Activated naive CD4-positive, alpha-beta T cell treated with anti-CD3 and anti-CD28 coated beads for 36 hours (primary cell): ENCODE data around the gene PALMD. TPM values are rescaled to one million over a fixed set of nuclear protein-coding genes. Genes with fewer than 3 reads are reported as not detected.

Source experiments
- CTCF ChIA-PET: fragments of 350-600 bp; sonication (Branson Sonifier 250); formaldehyde crosslinking; loops from one replicate; lab custom pipeline; 2021; ENCODE audit warnings: antibody characterized with exemption; lab: Charles Lee
- DNase-seq: peaks from one replicate; pipeline ENCODE4 v3.0.0-alpha.2; 2020
- H3K27ac Mint-ChIP-seq: one replicate; pipeline ENCODE4 v1.8.0; 2021; ENCODE audit warnings: mild to moderate bottlenecking, mixed read lengths
- H3K27me3 Mint-ChIP-seq: one replicate; pipeline ENCODE4 v1.8.0; 2021; ENCODE audit warnings: low read depth, mixed read lengths
- H3K36me3 Mint-ChIP-seq: one replicate; pipeline ENCODE4 v1.8.0; 2021; ENCODE audit warnings: low read depth, mixed read lengths
- H3K4me1 Mint-ChIP-seq: one replicate; pipeline ENCODE4 v1.8.0; 2021; ENCODE audit warnings: low read depth, mixed read lengths
- H3K4me3 Mint-ChIP-seq: one replicate; pipeline ENCODE4 v1.8.0; 2021; ENCODE audit warnings: mild to moderate bottlenecking, moderate library complexity, mixed read lengths
- H3K9me3 Mint-ChIP-seq: one replicate; pipeline ENCODE4 v1.8.0; 2021; ENCODE audit warnings: mixed read lengths
- intact Hi-C: fragments of 100-400 bp; cut with micrococcal nuclease; formaldehyde crosslinking; loops from one replicate; pipeline ENCODE4 v1.15.1; 2023
- total RNA-seq, 2 experiments: library from RNA; stranded (reverse); gene quantifications; one replicate each; pipeline ENCODE4 v1.2.3, GENCODE V29; 2021

Gene PALMD
- total RNA-seq, 2 experiments from 2014 or later: not detected

GRCh38 chr1:99723251-99723650, 77.3 kb downstream of the PALMD start:
- Mint-ChIP-seq H3K27ac (no peak overlapping the region), H3K9me3 (no peaks in the 10 kb centered on the region), H3K4me1 (no peaks in the 10 kb centered on the region), H3K36me3 (no peaks in the 10 kb centered on the region), H3K27me3 (peaks cover 2% of the 10 kb centered on the region), H3K4me3 (no peak overlapping the region)
- no peak for DNase-seq
- intact Hi-C loops: no loop called here
- CTCF ChIA-PET: interaction anchor here (0.6 kb wide), 1 partner anchor 1183 kb away, joined by 3 read pairs; no protein-coding TSS in a partner anchor

- DNase-seq: no peak
- no peaks in the 10 kb centered on the region for H3K4me1 Mint-ChIP-seq
- H3K27me3 Mint-ChIP-seq: peaks cover 2% of the 10 kb centered on the region
- no peak overlapping the region for H3K27ac Mint-ChIP-seq
- intact Hi-C loops: no loop called here
- no peak overlapping the region for H3K4me3 Mint-ChIP-seq
- no peaks in the 10 kb centered on the region for H3K36me3 Mint-ChIP-seq
- CTCF ChIA-PET: no interaction called here
- no peaks in the 10 kb centered on the region for H3K9me3 Mint-ChIP-seq
These were observed 80.1 kb downstream of the PALMD start for GRCh38 chr1:99725996-99726395.

- Mint-ChIP-seq H3K36me3 (no peaks in the 10 kb centered on the region), H3K9me3 (no peaks in the 10 kb centered on the region), H3K27me3 (peaks cover 2% of the 10 kb centered on the region), H3K4me3 (no peak overlapping the region), H3K27ac (no peak overlapping the region), H3K4me1 (no peaks in the 10 kb centered on the region)
- intact Hi-C loops: no loop called here
- CTCF ChIA-PET: no interaction called here
- no peak for DNase-seq
These were observed 80.5 kb downstream of the PALMD start for GRCh38 chr1:99726407-99726806.

GRCh38 chr1:99726818-99727217, 80.9 kb downstream of the PALMD start:
- no peak for DNase-seq
- H3K4me1 Mint-ChIP-seq: no peaks in the 10 kb centered on the region
- no peaks in the 10 kb centered on the region for H3K9me3 Mint-ChIP-seq
- CTCF ChIA-PET: no interaction called here
- H3K36me3 Mint-ChIP-seq: no peaks in the 10 kb centered on the region
- no peak overlapping the region for H3K4me3 Mint-ChIP-seq
- peaks cover 2% of the 10 kb centered on the region for H3K27me3 Mint-ChIP-seq
- no peak overlapping the region for H3K27ac Mint-ChIP-seq
- intact Hi-C loops: no loop called here

GRCh38 chr1:99727575-99728185, 81.8 kb downstream of the PALMD start:
- no peak for DNase-seq
- H3K4me3 Mint-ChIP-seq: no peak overlapping the region
- H3K9me3 Mint-ChIP-seq: no peaks in the 10 kb centered on the region
- H3K4me1 Mint-ChIP-seq: no peaks in the 10 kb centered on the region
- no peaks in the 10 kb centered on the region for H3K36me3 Mint-ChIP-seq
- H3K27me3 Mint-ChIP-seq: peaks cover 2% of the 10 kb centered on the region
- CTCF ChIA-PET: interaction anchor here (1.5 kb wide), 1 partner anchor 11 kb away, joined by 6 read pairs; no protein-coding TSS in a partner anchor
- intact Hi-C loops: no loop called here
- H3K27ac Mint-ChIP-seq: no peak overlapping the region

GRCh38 chr1:99728494-99729235, 82.8 kb downstream of the PALMD start:
- DNase-seq: no peak
- CTCF ChIA-PET: interaction anchor here (0.6 to 1.5 kb wide), 4 partner anchors 10 to 76 kb away, joined by 3 to 6 read pairs (median 4); no protein-coding TSS in a partner anchor
- H3K27ac Mint-ChIP-seq: no peak overlapping the region
- peaks cover 2% of the 10 kb centered on the region for H3K27me3 Mint-ChIP-seq
- intact Hi-C loops: no loop called here
- no peaks in the 10 kb centered on the region for H3K9me3 Mint-ChIP-seq
- H3K36me3 Mint-ChIP-seq: no peaks in the 10 kb centered on the region
- H3K4me1 Mint-ChIP-seq: no peaks in the 10 kb centered on the region
- no peak overlapping the region for H3K4me3 Mint-ChIP-seq

GRCh38 chr1:99731384-99731783, 85.5 kb downstream of the PALMD start:
- Mint-ChIP-seq H3K36me3 (no peaks in the 10 kb centered on the region), H3K4me1 (no peaks in the 10 kb centered on the region), H3K27ac (no peak overlapping the region), H3K9me3 (no peaks in the 10 kb centered on the region), H3K27me3 (peaks cover 2% of the 10 kb centered on the region), H3K4me3 (no peak overlapping the region)
- intact Hi-C loops: no loop called here
- CTCF ChIA-PET: interaction anchor here (1.2 kb wide), 1 partner anchor 9 kb away, joined by 4 read pairs; no protein-coding TSS in a partner anchor
- no peak for DNase-seq

- Mint-ChIP-seq H3K27me3 (no peaks in the 10 kb centered on the region), H3K4me1 (no peaks in the 10 kb centered on the region), H3K9me3 (no peaks in the 10 kb centered on the region), H3K36me3 (no peaks in the 10 kb centered on the region), H3K4me3 (no peak overlapping the region), H3K27ac (no peak overlapping the region)
- CTCF ChIA-PET: no interaction called here
- intact Hi-C loops: no loop called here
- no peak for DNase-seq
These were observed 89.9 kb downstream of the PALMD start for GRCh38 chr1:99735852-99736251.

- no peaks in the 10 kb centered on the region for H3K27me3 Mint-ChIP-seq
- no peak overlapping the region for H3K4me3 Mint-ChIP-seq
- H3K36me3 Mint-ChIP-seq: no peaks in the 10 kb centered on the region
- peak; percentile 9 for DNase-seq
- no peaks in the 10 kb centered on the region for H3K9me3 Mint-ChIP-seq
- H3K27ac Mint-ChIP-seq: no peak overlapping the region
- intact Hi-C loops: no loop called here
- CTCF ChIA-PET: no interaction called here
- no peaks in the 10 kb centered on the region for H3K4me1 Mint-ChIP-seq
These were observed 91.1 kb downstream of the PALMD start for GRCh38 chr1:99737016-99737415.

GRCh38 chr1:99738858-99739465, 93.0 kb downstream of the PALMD start:
- CTCF ChIA-PET: interaction anchor here (0.7 to 1.8 kb wide), 4 partner anchors 10 to 558 kb away, joined by 3 to 6 read pairs (median 4); no protein-coding TSS in a partner anchor
- intact Hi-C loops: no loop called here
- Mint-ChIP-seq H3K4me3 (no peak overlapping the region), H3K4me1 (no peaks in the 10 kb centered on the region), H3K27me3 (no peaks in the 10 kb centered on the region), H3K36me3 (no peaks in the 10 kb centered on the region), H3K27ac (no peak overlapping the region), H3K9me3 (no peaks in the 10 kb centered on the region)
- no peak for DNase-seq

- Mint-ChIP-seq H3K27me3 (no peaks in the 10 kb centered on the region), H3K9me3 (no peaks in the 10 kb centered on the region), H3K4me3 (no peak overlapping the region), H3K36me3 (no peaks in the 10 kb centered on the region), H3K4me1 (no peaks in the 10 kb centered on the region), H3K27ac (no peak overlapping the region)
- CTCF ChIA-PET: no interaction called here
- intact Hi-C loops: no loop called here
- no peak for DNase-seq
These were observed 94.2 kb downstream of the PALMD start for GRCh38 chr1:99740141-99740540.
